ENCODE results near the gene PKP4. TPM values are rescaled to one million over a fixed set of nuclear protein-coding genes. Genes with fewer than 3 reads are reported as not detected.

Gene PKP4
- total RNA-seq, 1 experiment from 2014 or later = 59.1 TPM

DNA sequence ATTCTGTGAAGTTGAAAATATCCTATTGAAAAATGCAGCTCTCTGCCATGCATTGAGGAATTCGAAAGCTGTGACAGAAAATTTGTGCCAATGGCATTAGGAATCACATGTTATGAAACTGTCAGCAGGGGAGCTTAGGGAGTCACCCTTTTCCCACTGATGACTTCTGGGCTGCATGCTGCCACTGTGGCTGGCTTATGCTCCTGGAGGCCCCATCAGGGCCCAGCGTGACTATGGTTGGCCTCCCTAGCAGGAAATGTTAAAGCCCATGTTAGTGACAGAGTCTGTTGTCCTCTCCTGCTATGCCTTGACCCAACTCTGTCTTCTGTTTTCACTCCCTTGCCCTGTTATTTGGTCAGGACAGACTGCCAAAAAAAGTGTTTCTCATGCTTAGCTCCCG lies 198.9 kb downstream of the PKP4 start:
- ChIA-PET CTCF (no interaction called here), POLR2A (ENCODE audit: unreplicated experiment) (no interaction called here)
- H3K4me3 ChIP-seq = no peak overlapping the region
- no peaks in the 10 kb centered on the region for H3K9me3 ChIP-seq (ENCODE audit: insufficient read depth, low read depth)
- H3K4me1 ChIP-seq (replicated peaks; ENCODE audit: insufficient read depth) = no peaks in the 10 kb centered on the region
- TF ChIP-seq EZH2 (IDR thresholded peaks at IDR 0.05; ENCODE audit: low read depth) = no peak
- TF ChIP-seq, protein P1, sequence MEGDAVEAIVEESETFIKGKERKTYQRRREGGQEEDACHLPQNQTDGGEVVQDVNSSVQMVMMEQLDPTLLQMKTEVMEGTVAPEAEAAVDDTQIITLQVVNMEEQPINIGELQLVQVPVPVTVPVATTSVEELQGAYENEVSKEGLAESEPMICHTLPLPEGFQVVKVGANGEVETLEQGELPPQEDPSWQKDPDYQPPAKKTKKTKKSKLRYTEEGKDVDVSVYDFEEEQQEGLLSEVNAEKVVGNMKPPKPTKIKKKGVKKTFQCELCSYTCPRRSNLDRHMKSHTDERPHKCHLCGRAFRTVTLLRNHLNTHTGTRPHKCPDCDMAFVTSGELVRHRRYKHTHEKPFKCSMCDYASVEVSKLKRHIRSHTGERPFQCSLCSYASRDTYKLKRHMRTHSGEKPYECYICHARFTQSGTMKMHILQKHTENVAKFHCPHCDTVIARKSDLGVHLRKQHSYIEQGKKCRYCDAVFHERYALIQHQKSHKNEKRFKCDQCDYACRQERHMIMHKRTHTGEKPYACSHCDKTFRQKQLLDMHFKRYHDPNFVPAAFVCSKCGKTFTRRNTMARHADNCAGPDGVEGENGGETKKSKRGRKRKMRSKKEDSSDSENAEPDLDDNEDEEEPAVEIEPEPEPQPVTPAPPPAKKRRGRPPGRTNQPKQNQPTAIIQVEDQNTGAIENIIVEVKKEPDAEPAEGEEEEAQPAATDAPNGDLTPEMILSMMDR (conservative IDR thresholded peaks at IDR 0.05) = no peak
- intact Hi-C loops (cut with micrococcal nuclease; ENCODE audit: unreplicated experiment) = no loop called here
- H3K4me2 ChIP-seq = no peak overlapping the region
- no TSS peak for BruUV-seq (replicated peaks)
- no peaks in the 10 kb centered on the region for H3K9me2 ChIP-seq (ENCODE audit: insufficient read depth)
- no peak overlapping the region for H2AFZ ChIP-seq
- H3F3A ChIP-seq (ENCODE audit: insufficient read depth, low read depth) = no peaks in the 10 kb centered on the region
- H3K27ac ChIP-seq = no peak overlapping the region
- DNase-seq = no peak
- H4K20me1 ChIP-seq (ENCODE audit: insufficient read depth) = no peaks in the 10 kb centered on the region
- no peaks in the 10 kb centered on the region for H3K79me2 ChIP-seq (ENCODE audit: low read depth)
- no peaks in the 10 kb centered on the region for H3K36me3 ChIP-seq (ENCODE audit: low read depth)
- no peaks in the 10 kb centered on the region for H3K27me3 ChIP-seq (ENCODE audit: insufficient read depth, low read depth)

DNA sequence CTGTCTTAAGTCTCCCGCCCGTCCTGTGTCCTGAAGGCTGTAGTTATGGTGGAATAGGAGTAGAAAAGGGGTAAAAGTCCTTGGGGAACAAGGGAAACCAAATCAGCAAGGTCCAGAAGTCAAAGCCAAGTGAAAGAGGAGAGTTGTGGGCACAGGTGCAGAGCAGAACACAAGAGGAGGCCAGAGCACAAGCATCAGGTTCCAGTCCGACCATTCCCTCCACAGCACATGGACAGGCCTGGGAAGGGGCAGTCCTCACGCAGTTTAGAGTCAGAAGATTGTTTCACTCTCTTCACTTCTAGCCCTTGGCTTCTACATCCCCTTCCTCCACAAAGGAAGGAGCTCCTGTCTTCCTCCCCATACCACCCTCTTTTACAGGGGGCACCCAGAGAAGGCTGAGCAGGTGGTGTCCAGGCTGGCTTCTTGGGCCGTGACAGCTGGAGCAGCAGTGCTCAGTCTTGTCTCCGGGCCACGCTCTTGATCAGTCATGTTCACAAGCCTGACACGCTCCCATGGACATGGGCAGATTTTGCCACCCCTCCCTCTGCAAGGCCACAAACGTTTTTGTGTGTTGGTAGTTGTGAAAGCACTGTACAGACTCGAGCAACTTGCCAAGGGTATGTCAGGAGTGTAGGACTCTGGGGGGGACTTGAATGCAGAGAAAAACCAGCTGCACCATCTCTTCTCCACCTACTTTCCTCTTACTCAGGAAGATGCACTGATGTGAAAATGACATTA lies 199.9 kb downstream of the PKP4 start:
- no peak overlapping the region for H2AFZ ChIP-seq

GRCh38 chr2:158658396-158658795 lies 201.6 kb downstream of the PKP4 start:
- Histone ChIP-seq H3K4me2 (no peak overlapping the region), H3K79me2 (ENCODE audit: low read depth) (no peaks in the 10 kb centered on the region), H3K4me3 (no peak overlapping the region), H4K20me1 (ENCODE audit: insufficient read depth) (no peaks in the 10 kb centered on the region), H3K27ac (no peak overlapping the region), H3F3A (ENCODE audit: insufficient read depth, low read depth) (no peaks in the 10 kb centered on the region), H3K4me1 (replicated peaks; ENCODE audit: insufficient read depth) (no peaks in the 10 kb centered on the region), H3K36me3 (ENCODE audit: low read depth) (no peaks in the 10 kb centered on the region), H3K9me3 (ENCODE audit: insufficient read depth, low read depth) (no peaks in the 10 kb centered on the region), H3K27me3 (ENCODE audit: insufficient read depth, low read depth) (no peaks in the 10 kb centered on the region), H2AFZ (no peak overlapping the region), H3K9me2 (ENCODE audit: insufficient read depth) (no peaks in the 10 kb centered on the region)
- TF ChIP-seq EZH2 (IDR thresholded peaks at IDR 0.05; ENCODE audit: low read depth) = no peak
- TF ChIP-seq, protein P1 (conservative IDR thresholded peaks at IDR 0.05) = no peak
- ChIA-PET POLR2A (ENCODE audit: unreplicated experiment) (no interaction called here), CTCF (no interaction called here)
- BruUV-seq (replicated peaks) = no TSS peak
- no peak for DNase-seq
- intact Hi-C loops (cut with micrococcal nuclease; ENCODE audit: unreplicated experiment) = no loop called here

More for the DNA sequence above, 199.9 kb downstream of the PKP4 start:
- Histone ChIP-seq H3K4me2 (no peak overlapping the region), H3K4me3 (no peak overlapping the region), H4K20me1 (ENCODE audit: insufficient read depth) (no peaks in the 10 kb centered on the region), H3K9me2 (ENCODE audit: insufficient read depth) (no peaks in the 10 kb centered on the region), H3K27me3 (ENCODE audit: insufficient read depth, low read depth) (no peaks in the 10 kb centered on the region), H3K79me2 (ENCODE audit: low read depth) (no peaks in the 10 kb centered on the region), H3K36me3 (ENCODE audit: low read depth) (no peaks in the 10 kb centered on the region), H3K9me3 (ENCODE audit: insufficient read depth, low read depth) (no peaks in the 10 kb centered on the region), H3K27ac (no peak overlapping the region), H3F3A (ENCODE audit: insufficient read depth, low read depth) (no peaks in the 10 kb centered on the region), H3K4me1 (replicated peaks; ENCODE audit: insufficient read depth) (no peaks in the 10 kb centered on the region)
- POLR2A ChIA-PET (ENCODE audit: unreplicated experiment) = no interaction called here
- CTCF ChIA-PET = no interaction called here
- intact Hi-C loops (cut with micrococcal nuclease; ENCODE audit: unreplicated experiment) = no loop called here
- no TSS peak for BruUV-seq (replicated peaks)
- DNase-seq = no peak
- TF ChIP-seq, protein P1 (conservative IDR thresholded peaks at IDR 0.05) = no peak
- TF ChIP-seq EZH2 (IDR thresholded peaks at IDR 0.05; ENCODE audit: low read depth) = no peak

Data from PC-9 (cell line).